Measurements from ENCODE around the gene MARK2.

Gene MARK2

DNA sequence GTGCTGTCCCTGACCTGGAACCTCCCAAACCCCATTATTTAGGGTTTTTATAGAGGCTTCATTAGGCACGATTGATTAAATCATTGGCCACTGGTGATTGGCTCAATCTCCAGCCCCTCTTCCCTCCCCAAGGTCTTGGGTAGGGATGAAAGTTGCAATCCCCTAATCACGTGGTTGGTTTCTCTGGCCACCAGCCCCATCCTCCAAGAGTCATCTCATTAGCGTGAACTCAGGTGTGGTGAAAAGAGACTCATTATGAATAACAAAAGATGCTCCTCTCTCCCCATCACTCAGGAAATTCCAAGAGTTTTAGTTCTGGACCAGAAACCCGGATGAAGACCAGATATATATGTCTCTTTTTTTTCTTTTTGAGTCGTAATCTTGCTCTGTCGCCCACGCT is 7.6 kb upstream of the MARK2 start:
- FAIRE-seq, result no peak

GRCh38 chr11:63832336-63832735 is 6.6 kb upstream of the MARK2 start:
- no peak for FAIRE-seq

- FAIRE-seq, result no peak
These were observed 5.9 kb upstream of the MARK2 start for GRCh38 chr11:63833048-63833447.

GRCh38 chr11:63834535-63835157 is 4.3 kb upstream of the MARK2 start:
- FAIRE-seq, result no peak

DNA sequence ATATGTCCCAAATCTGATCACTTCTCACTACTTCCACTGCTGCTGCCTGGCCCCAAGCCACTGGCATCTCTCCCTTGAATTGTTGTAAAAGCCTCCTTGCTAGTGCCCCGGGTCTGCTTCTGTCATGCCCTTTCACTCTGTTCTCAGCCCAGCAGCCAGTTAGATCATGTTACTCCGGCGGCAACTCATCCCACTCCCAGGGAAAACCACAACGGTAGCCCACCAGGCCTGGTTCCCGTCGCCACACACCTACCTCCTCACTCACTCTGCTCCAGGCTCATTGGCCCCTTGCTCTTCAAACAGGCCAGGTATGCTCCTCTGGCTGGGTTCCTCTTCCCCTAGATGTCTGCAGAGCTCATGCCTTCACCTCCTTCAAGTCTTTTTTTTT is 3.8 kb upstream of the MARK2 start:
- FAIRE-seq, result no peak

- FAIRE-seq, result no peak
These were observed 1.8 kb upstream of the MARK2 start for GRCh38 chr11:63837027-63837688.

GRCh38 chr11:63837739-63838138 is 1.2 kb upstream of the MARK2 start:
- FAIRE-seq, result no peak

GRCh38 chr11:63838150-63838677 is 696 bp upstream of the MARK2 start:
- no peak for FAIRE-seq

GRCh38 chr11:63839508-63840355 is 822 bp downstream of the MARK2 start:
- FAIRE-seq, result no peak

- no peak for FAIRE-seq
These were observed 1.6 kb downstream of the MARK2 start for GRCh38 chr11:63840356-63841060.

DNA sequence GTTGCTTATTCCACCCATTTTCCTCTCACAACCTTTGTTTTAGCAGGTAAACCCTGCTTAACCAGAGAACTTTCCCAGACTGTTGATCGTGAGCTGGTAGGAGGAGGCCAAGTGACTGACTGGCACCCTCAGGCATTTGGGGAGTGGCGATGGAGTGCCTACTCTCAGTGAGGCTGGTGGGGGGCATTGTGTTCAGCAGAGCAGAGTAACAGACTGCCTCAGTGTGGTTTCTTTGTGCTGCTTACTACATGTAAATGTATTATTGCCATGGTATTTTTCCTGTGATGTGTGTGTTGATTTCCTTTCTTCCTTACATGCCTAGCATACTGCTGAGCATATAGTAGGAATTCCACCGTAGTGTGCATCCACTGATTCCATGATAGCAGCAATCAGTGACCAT is 2.6 kb downstream of the MARK2 start:
- no peak for FAIRE-seq

GRCh38 chr11:63843041-63843440 is 4.1 kb downstream of the MARK2 start:
- FAIRE-seq, result no peak

DNA sequence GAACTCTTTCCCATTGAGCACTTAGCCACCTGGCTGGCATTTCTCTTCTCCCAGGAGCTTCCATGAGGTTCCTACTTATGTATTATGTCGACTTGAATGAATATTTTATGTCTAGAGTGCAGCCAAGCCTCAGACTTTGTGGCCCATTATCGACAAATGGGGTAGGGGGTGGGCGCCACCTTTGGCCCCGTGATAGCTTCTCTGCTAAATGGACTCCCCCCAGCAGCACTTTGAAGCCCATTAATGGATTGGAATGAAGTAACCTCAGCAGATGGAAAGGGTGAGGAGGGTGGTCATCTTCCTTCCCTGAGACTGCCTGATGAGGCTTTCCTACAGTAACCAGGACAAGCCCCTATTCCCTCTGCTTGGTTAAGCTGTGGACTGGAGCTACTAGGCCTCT is 5.9 kb downstream of the MARK2 start:
- no peak for FAIRE-seq

- no peak for FAIRE-seq
These were observed 6.4 kb downstream of the MARK2 start for GRCh38 chr11:63845303-63845702.

GRCh38 chr11:63845911-63846310 is 7.0 kb downstream of the MARK2 start:
- no peak for FAIRE-seq

DNA sequence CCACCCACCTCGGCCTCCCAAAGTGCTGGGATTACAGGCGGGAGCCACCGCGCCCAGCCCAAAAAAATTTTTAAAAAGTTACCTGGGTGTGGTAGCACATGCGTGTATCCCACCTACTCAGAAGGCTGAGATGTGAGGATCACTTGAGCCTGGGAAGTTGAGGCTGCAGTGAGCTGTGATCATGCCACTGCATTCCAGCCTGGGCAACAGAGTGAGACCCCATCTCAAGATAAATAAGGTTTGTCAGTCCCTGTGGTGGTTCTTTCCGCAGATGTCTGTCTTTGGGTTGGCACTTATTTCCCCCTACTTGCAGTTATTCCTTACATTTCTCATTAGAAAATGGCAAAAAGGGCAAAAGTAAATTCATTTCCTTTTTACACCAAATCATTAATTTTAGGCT is 8.0 kb downstream of the MARK2 start:
- no peak for FAIRE-seq

DNA sequence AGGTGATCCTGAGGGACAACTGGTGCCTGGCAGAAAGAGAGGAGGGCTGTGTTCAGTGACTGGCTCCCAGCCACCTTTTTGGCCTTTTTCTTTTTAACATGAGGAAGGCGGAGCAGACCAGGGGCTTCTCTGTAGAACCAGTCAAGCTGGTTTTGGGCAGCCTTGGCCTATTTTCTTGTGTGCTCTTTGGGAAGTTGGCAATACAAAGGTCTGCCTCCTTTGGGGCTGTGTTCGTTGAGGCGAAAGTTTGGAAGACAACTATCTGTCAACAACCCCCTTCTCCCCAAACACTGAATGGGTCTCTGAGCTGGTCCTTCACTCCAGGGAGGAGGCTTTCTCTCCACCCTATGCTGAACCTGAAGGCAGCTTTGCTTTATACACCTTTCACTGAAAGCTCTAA is 8.5 kb downstream of the MARK2 start:
- no peak for FAIRE-seq

DNA sequence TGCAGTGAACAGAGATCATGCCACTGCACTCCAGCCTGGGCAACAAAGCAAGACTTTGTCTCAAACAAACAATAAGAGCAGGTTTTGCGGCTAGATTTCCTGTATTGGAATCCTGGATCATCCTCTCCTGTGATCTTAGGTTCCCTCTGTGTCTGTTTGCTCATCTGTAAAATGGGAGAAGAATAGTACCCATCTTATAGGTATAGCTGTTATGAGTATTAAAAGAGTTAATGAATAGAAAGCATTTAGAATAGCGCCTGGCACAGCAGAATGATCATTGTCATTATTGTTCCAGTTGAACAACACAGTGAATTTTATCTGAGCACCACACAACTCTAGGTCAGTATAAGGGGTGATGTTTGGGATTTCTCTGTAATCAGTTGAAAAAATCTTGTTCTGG is 10.8 kb downstream of the MARK2 start:
- no peak for FAIRE-seq

DNA sequence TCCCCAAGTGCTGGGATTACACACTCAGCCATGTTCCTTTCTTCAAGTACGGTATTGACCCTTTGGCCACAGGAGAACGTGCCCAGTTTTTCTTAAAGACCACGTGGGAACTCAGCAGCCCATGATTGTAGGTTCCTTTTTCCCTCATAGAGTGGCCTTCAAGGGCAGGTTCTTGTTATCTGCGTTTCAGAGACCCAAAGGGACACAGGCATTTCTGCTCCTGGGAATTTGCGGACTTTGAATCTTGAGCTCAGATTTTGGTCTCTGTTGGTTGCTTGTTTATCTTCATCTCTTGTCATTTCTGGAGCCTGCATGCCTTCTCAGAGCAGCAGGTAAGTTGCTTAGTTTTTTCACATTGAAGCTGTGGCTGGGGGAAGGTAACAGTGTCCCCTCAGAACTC is 12.0 kb downstream of the MARK2 start:
- no peak for FAIRE-seq

DNA sequence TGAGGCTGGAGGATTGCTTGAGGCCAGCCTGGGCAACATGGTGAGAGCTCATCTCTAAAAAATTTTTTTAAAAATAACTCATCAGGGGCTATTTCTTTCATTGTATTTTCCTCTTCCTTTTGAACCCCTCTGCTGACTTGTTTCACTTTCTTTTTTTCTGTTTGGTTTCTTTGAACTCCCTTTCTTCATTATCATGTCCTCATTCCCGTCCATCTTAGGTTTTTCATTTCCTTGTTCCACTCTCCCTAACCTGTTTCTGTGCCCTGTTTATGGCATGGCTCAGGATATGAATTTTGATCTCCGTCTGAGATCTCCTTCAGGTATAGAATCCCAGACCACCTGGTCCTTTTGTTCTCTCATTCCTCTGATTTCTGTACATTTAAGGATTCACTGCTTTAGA is 12.5 kb downstream of the MARK2 start:
- FAIRE-seq, result no peak

DNA sequence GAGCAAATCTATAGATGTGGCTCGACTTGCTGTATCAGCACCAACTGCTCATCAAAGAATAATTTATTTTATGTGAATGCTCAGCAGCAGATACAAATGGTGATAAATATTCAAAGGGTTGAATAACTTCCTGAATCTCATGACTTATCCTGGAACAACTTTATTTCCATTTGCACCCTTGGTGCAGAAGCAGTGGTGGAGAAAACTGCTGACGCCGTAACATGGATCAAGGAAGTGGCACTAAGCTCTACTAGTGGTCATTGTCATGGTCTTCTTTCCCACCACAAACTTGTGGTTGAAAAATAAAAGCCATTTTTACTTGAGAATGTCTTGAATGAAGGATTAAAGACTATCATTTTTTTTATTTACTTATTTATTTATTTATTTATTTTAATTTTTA is 14.6 kb downstream of the MARK2 start:
- no peak for FAIRE-seq

- FAIRE-seq, result no peak
These were observed 15.8 kb downstream of the MARK2 start for GRCh38 chr11:63854696-63855095.

GRCh38 chr11:63855975-63856374 is 17.1 kb downstream of the MARK2 start:
- no peak for FAIRE-seq
